ENCODE measurements around the gene ZNF831.

The ZNF831 gene

GRCh38 chr20:59153832-59154231 lies 9.8 kb upstream of the ZNF831 start:
- no peak overlapping the region for H3K4me3 ChIP-seq (ENCODE audit: low read depth, low read length)
- no peak for DNase-seq (ENCODE audit: low read depth)
- no peak for TF ChIP-seq CTCF (IDR thresholded peaks at IDR 0.05; ENCODE audit: low read depth, low read length, missing control alignments)

GRCh38 chr20:59154317-59155013 lies 9.2 kb upstream of the ZNF831 start:
- no peak for DNase-seq (ENCODE audit: low read depth)
- TF ChIP-seq CTCF (IDR thresholded peaks at IDR 0.05; ENCODE audit: low read depth, low read length, missing control alignments) = no peak
- H3K4me3 ChIP-seq (ENCODE audit: low read depth, low read length) = no peak overlapping the region

- no peak overlapping the region for H3K4me3 ChIP-seq (ENCODE audit: low read depth, low read length)
- no peak for DNase-seq (ENCODE audit: low read depth)
- TF ChIP-seq CTCF (IDR thresholded peaks at IDR 0.05; ENCODE audit: low read depth, low read length, missing control alignments) = no peak
Measured at GRCh38 chr20:59157064-59157463, 6.6 kb upstream of the ZNF831 start.

GRCh38 chr20:59157531-59157930 lies 6.1 kb upstream of the ZNF831 start:
- no peak for DNase-seq (ENCODE audit: low read depth)
- no peak overlapping the region for H3K4me3 ChIP-seq (ENCODE audit: low read depth, low read length)
- no peak for TF ChIP-seq CTCF (IDR thresholded peaks at IDR 0.05; ENCODE audit: low read depth, low read length, missing control alignments)

- DNase-seq (ENCODE audit: low read depth) = no peak
- no peak for TF ChIP-seq CTCF (IDR thresholded peaks at IDR 0.05; ENCODE audit: low read depth, low read length, missing control alignments)
- H3K4me3 ChIP-seq (ENCODE audit: low read depth, low read length) = no peak overlapping the region
Measured at GRCh38 chr20:59157961-59158541, 5.6 kb upstream of the ZNF831 start.

- no peak overlapping the region for H3K4me3 ChIP-seq (ENCODE audit: low read depth, low read length)
- DNase-seq (ENCODE audit: low read depth) = no peak
- TF ChIP-seq CTCF (IDR thresholded peaks at IDR 0.05; ENCODE audit: low read depth, low read length, missing control alignments) = no peak
Measured at GRCh38 chr20:59158673-59159072, 4.9 kb upstream of the ZNF831 start.

GRCh38 chr20:59159091-59159490 lies 4.5 kb upstream of the ZNF831 start:
- no peak for TF ChIP-seq CTCF (IDR thresholded peaks at IDR 0.05; ENCODE audit: low read depth, low read length, missing control alignments)
- H3K4me3 ChIP-seq (ENCODE audit: low read depth, low read length) = no peak overlapping the region
- DNase-seq (ENCODE audit: low read depth) = no peak

Measured in GM12864 (cell line).